K562 (cell line): ENCODE measurements around the gene KRT35. TPM values are rescaled to one million over a fixed set of nuclear protein-coding genes. Genes with fewer than 3 reads are reported as not detected.

ENCODE experiments used
- ATAC-seq: fragments of 200-7000 bp; cut with Tn5 transposase; 3 replicates; pipeline ENCODE4 v1.9.1; 2020; ENCODE audit warnings: moderate library complexity
- BruUV-seq: library from RNA; stranded (reverse); fragments of 400-500 nt; replicated peaks from 2 replicates; lab custom pipeline; 2021; lab: Mats Ljungman, UMichigan
- CTCF ChIA-PET: fragments of 300-600 bp; formaldehyde crosslinking; extraction: SDS; loops from one replicate; lab custom pipeline; 2021; ENCODE audit warnings: low intra/inter-chr PET ratio; lab: Yijun Ruan, JAX
- POLR2A ChIA-PET: fragments of 300-600, 350-650 bp; sonication (Branson Sonifier 250); formaldehyde crosslinking; extraction: SDS; loops from one replicate; lab custom pipeline; 2021; ENCODE audit warnings: antibody characterized with exemption, inconsistent platforms; lab: Yijun Ruan, JAX
- DNase-seq, 4 experiments: peaks; one replicate each; pipeline versions ENCODE4 v3.0.0 to v3.0.0-alpha.2; 2011 to 2018; ENCODE audit warnings: low spot score in 3 of 4, mixed read lengths in 3 of 4; ENCODE audit errors: extremely low read depth in 1 of 4
- FAIRE-seq: peaks from 2 replicates; lab custom pipeline; 2011; peaks lifted over from hg19 to GRCh38; lab: Jason Lieb, UNC
- H2AFZ ChIP-seq: 2 replicates; pipeline ENCODE4 v1.6.0; 2011; ENCODE audit warnings: low read depth, low read length, control low read depth, inconsistent platforms
- H3K27ac ChIP-seq: fragments of 200-600 bp; 3 replicates; pipeline ENCODE4 v1.8.0; 2011; ENCODE audit warnings: low read depth, mild to moderate bottlenecking, control low read depth, inconsistent platforms, low read length, moderate library complexity, mixed read lengths; ENCODE audit errors: extremely low read depth
- H3K27me3 ChIP-seq, 2 experiments: fragments of 300-600 bp in 1 of 2; 2 replicates in 1 of 2; 3 replicates in 1 of 2; pipeline versions ENCODE4 v1.6.0 to v1.8.0; 2011; ENCODE audit warnings: inconsistent platforms in 2 of 2, low read length in 2 of 2, mild to moderate bottlenecking in 1 of 2, mixed read lengths in 1 of 2, moderate library complexity in 1 of 2; ENCODE audit not compliant: control insufficient read depth in 2 of 2, insufficient read depth in 2 of 2
- H3K36me3 ChIP-seq: fragments of 300-600 bp; 3 replicates; pipeline ENCODE4 v1.8.0; 2011; ENCODE audit warnings: mild to moderate bottlenecking, low read length, inconsistent platforms; ENCODE audit not compliant: control insufficient read depth, insufficient read depth
- H3K4me1 ChIP-seq, 2 experiments: fragments of 200-600 bp in 1 of 2; replicated peaks in 1 of 2; 2 replicates in 1 of 2; 3 replicates in 1 of 2; pipeline versions ENCODE4 v1.5.1 to v1.8.0; 2011; ENCODE audit warnings: inconsistent platforms in 2 of 2, low read length in 2 of 2, mild to moderate bottlenecking in 1 of 2, mixed read lengths in 1 of 2, moderate library complexity in 1 of 2; ENCODE audit not compliant: control insufficient read depth in 2 of 2, insufficient read depth in 2 of 2
- H3K4me2 ChIP-seq: 2 replicates; pipeline ENCODE4 v1.6.1; 2011; ENCODE audit warnings: low read length, control low read depth, inconsistent platforms, mixed read lengths; ENCODE audit not compliant: insufficient read depth
- H3K4me3 ChIP-seq: fragments of 200-600 bp; sonication (generic), shearing (Covaris generic); 2 replicates; pipeline ENCODE4 v1.5.1; 2016; ENCODE audit warnings: control low read depth, inconsistent platforms
- H3K79me2 ChIP-seq: fragments of 200-600 bp; 3 replicates; pipeline ENCODE4 v1.8.0; 2011; ENCODE audit warnings: low read length, inconsistent platforms; ENCODE audit not compliant: control insufficient read depth, insufficient read depth
- H3K9ac ChIP-seq, 2 experiments: 2 replicates each; pipeline versions ENCODE4 v1.6.0 to v1.6.1; 2011; ENCODE audit warnings: low read depth in 2 of 2, low read length in 2 of 2, control low read depth in 1 of 2, inconsistent platforms in 1 of 2, mild to moderate bottlenecking in 1 of 2, mixed read lengths in 1 of 2; ENCODE audit not compliant: insufficient read depth in 1 of 2
- H3K9me1 ChIP-seq: one replicate; pipeline ENCODE4 v1.6.0; 2011; ENCODE audit warnings: inconsistent platforms, mild to moderate bottlenecking, low read length, moderate library complexity; ENCODE audit not compliant: control insufficient read depth, insufficient read depth
- H3K9me3 ChIP-seq: replicated peaks from 2 replicates; pipeline ENCODE4 v1.5.1; 2011; ENCODE audit warnings: low read depth, low read length, inconsistent platforms; ENCODE audit not compliant: control insufficient read depth, insufficient read depth
- H4K20me1 ChIP-seq: replicated peaks from 2 replicates; pipeline ENCODE4 v1.6.1; 2011; ENCODE audit warnings: low read length, inconsistent platforms, mixed read lengths; ENCODE audit not compliant: control insufficient read depth, insufficient read depth
- CAMTA2 ChIP-seq: fragments of 250-450 bp; sonication (Bioruptor Pico); conservative IDR thresholded peaks from 2 replicates; pipeline ENCODE4 v1.5.1; 2022
- CBFA2T3 ChIP-seq: fragments of 450-650 bp; IDR thresholded peaks from 2 replicates; pipeline ENCODE4 v1.6.1; 2017
- CHCHD3 ChIP-seq: fragments of 250-450 bp; sonication (Bioruptor Pico); IDR thresholded peaks from 2 replicates; pipeline ENCODE4 v2.1.2; 2022; ENCODE audit warnings: mild to moderate bottlenecking
- HDAC3 ChIP-seq: fragments of 450-650 bp; IDR thresholded peaks from 2 replicates; pipeline ENCODE4 v1.6.1; 2018; ENCODE audit warnings: borderline replicate concordance, mild to moderate bottlenecking, moderate library complexity; ENCODE audit not compliant: partially characterized antibody
- MTA3 ChIP-seq: fragments of 450-650 bp; formaldehyde crosslinking; IDR thresholded peaks from 2 replicates; pipeline ENCODE4 v1.6.1; 2017; ENCODE audit warnings: mild to moderate bottlenecking, borderline replicate concordance
- NR3C1 ChIP-seq: sonication (generic); formaldehyde crosslinking; IDR thresholded peaks from 2 replicates; pipeline ENCODE4 v1.8.1; 2022; ENCODE audit warnings: missing genetic modification reagents
- PCBP2 ChIP-seq: fragments of 200-400 bp; formaldehyde crosslinking; IDR thresholded peaks from 2 replicates; pipeline ENCODE4 v1.6.1; 2018; ENCODE audit warnings: low read length, low read depth, mild to moderate bottlenecking, moderate library complexity; ENCODE audit not compliant: poor library complexity, severe bottlenecking
- POU5F1 ChIP-seq: fragments of 150-350 bp; IDR thresholded peaks from 2 replicates; pipeline ENCODE4 v1.6.1; 2014; ENCODE audit warnings: borderline replicate concordance, low read length, low read depth, mild to moderate bottlenecking; ENCODE audit not compliant: partially characterized antibody
- STAG1 ChIP-seq: sonication (generic); formaldehyde crosslinking; IDR thresholded peaks from 2 replicates; pipeline ENCODE4 v1.5.0; 2020; ENCODE audit warnings: missing genetic modification reagents, borderline replicate concordance
- TEAD1 ChIP-seq, 2 experiments: fragments of 450-650 bp in 1 of 2; sonication (generic) in 1 of 2; formaldehyde crosslinking; IDR thresholded peaks; 2 replicates each; pipeline versions ENCODE4 v1.4.0 to v1.8.0; 2020 to 2022; ENCODE audit warnings: mild to moderate bottlenecking in 2 of 2, missing genetic modification reagents in 1 of 2
- YY1 ChIP-seq, 3 experiments: IDR thresholded peaks; 2 replicates each; pipeline ENCODE4 v1.6.1; 2011; ENCODE audit warnings: low read length in 2 of 3, mild to moderate bottlenecking in 2 of 3, moderate library complexity in 2 of 3, borderline replicate concordance in 1 of 3, control low read depth in 1 of 3, low read depth in 1 of 3; ENCODE audit not compliant: insufficient read depth in 3 of 3, insufficient replicate concordance in 2 of 3, control insufficient read depth in 1 of 3, insufficient read length in 1 of 3; ENCODE audit errors: extremely low read depth in 1 of 3
- ZZZ3 ChIP-seq: fragments of 450-650 bp; IDR thresholded peaks from 2 replicates; pipeline ENCODE4 v1.6.1; 2016; ENCODE audit warnings: antibody characterized with exemption, mild to moderate bottlenecking, moderate library complexity
- WGBS: fragments of 100-300 bp; shearing (Covaris generic); methylation state at CpG from one replicate; pipeline ENCODE4 v1.1.6; 2016; ENCODE audit warnings: low coverage, mixed read lengths; ENCODE audit not compliant: insufficient coverage; ENCODE audit errors: missing lambda C conversion rate; 5-methylcytosine and 5-hydroxymethylcytosine counted together
- in situ Hi-C: fragments of 300-500 bp; cut with MboI; formaldehyde crosslinking; loops from 4 replicates; pipeline ENCODE4 v1.15.0; 2018; ENCODE audit warnings: inconsistent platforms, mixed read lengths
- intact Hi-C: fragments of 100-400 bp; cut with micrococcal nuclease; formaldehyde crosslinking; loops from 2 replicates; pipeline ENCODE4 v1.14.2; 2022
- polyA plus RNA-seq, 8 experiments: library from polyadenylated mRNA; depleted of rRNA in 4 of 8; stranded (reverse) in 5 of 8; unstranded in 3 of 8; fragments of >200 nt; fragmentation: Nextera tagmentation in 2 of 8; fragmentation: Illumina TruSeq in 1 of 8; extraction: Ambion mirVana in 2 of 8; extraction: Trizol in 1 of 8; gene quantifications; 2 replicates each; pipeline versions ENCODE4 v1.2.1 to v1.2.3, GENCODE V29; 2011 to 2014; ENCODE audit warnings: inconsistent platforms in 1 of 8, missing spikeins in 1 of 8
- total RNA-seq, 7 experiments: library from RNA; depleted of rRNA in 6 of 7; stranded (reverse); fragments of >200 nt in 6 of 7; fragmentation: Illumina TruSeq in 2 of 7; extraction: Trizol in 2 of 7; gene quantifications; 2 replicates each; pipeline versions ENCODE4 v1.2.1 to v1.2.3, GENCODE V29; 2011 to 2021; ENCODE audit warnings: low replicate concordance in 1 of 7
- TF ChIP-seq, protein P1 (sequence below): sonication (generic); formaldehyde crosslinking; IDR thresholded peaks from 2 replicates; pipeline ENCODE4 v1.4.0; 2020; ENCODE audit warnings: mild to moderate bottlenecking, missing genetic modification reagents

Gene KRT35
- total and polyA plus RNA-seq, 9 of the 15 experiments (the other 6 are each of a cell fraction or from before 2014, with no cell fraction given) = not detected

DNA sequence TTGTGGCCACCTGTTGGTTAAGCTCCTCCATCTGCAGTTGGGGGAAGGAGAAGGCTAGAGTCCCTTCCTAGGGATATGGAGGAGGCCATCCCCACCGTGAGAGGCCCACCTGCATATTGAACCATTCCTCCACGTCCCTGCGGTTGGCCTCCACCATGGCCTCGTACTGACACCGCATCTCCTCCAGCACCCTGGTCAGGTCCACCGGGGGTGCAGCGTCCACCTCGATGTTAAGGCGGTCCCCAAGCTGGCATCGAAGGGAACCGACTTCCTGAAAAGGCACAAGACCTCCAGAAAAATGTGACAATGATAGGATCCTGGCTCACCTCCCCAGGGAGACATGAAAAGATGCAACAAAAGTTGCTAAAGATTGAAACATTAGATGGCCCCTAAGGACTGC, 16.8 kb downstream of the KRT35 start:
- BruUV-seq = no TSS peak
- no peak for DNase-seq
- no peak for TF ChIP-seq CBFA2T3
- TF ChIP-seq, all 486 proteins: peak for 0
- no peaks in the 10 kb centered on the region for H3K79me2 ChIP-seq
- in situ Hi-C loops (no loop called here), intact Hi-C loops (no loop called here)
- no peaks in the 10 kb centered on the region for H3K36me3 ChIP-seq
- no peak overlapping the region for H3K4me2 ChIP-seq
- WGBS = under 1% methylated on average over 11 of the region's 11 CpGs
- no peaks in the 10 kb centered on the region for H4K20me1 ChIP-seq
- H3K9me1 ChIP-seq = no peaks in the 10 kb centered on the region
- H3K4me1 ChIP-seq = peaks cover 0 to 2% of the 10 kb centered on the region in 2 experiments; a peak in 1 of 5 replicates
- no peak for ATAC-seq
- no peaks in the 10 kb centered on the region for H3K9me3 ChIP-seq
- H3K27ac ChIP-seq = no peak overlapping the region
- FAIRE-seq = no peak
- no peak overlapping the region for H3K4me3 ChIP-seq
- peaks cover 31 to 70% of the 10 kb centered on the region in 2 experiments for H3K27me3 ChIP-seq
- CTCF ChIA-PET = no interaction called here
- POLR2A ChIA-PET = interaction anchor here (0.6 to 1.3 kb wide), 3 partner anchors 21 to 139 kb away, joined by 3 to 4 read pairs (median 3); no protein-coding TSS in a partner anchor
- H3K9ac ChIP-seq = no peak overlapping the region
- H2AFZ ChIP-seq = no peak overlapping the region

DNA sequence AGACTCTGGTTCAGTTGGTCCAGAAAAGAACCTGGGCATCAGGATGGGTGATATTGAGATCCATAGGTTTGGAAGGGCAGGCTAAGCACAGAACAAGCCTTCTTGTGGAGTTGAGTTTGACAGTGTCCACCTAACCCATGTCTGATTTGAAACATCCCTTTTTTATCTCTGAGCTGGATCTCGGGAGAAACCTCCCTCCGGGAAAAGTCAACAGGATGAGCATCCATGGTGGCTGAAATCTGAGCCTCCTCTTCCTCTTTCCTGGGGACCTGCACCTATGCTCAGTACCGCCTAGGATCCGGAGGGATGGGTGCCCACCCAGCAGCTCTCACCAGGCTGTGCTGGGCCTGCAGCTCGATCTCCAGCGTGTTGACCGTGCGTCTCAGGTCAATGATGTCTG, 17.2 kb downstream of the KRT35 start:
- intact Hi-C loops = no loop called here
- BruUV-seq = no TSS peak
- no peaks in the 10 kb centered on the region for H3K9me1 ChIP-seq
- H3K27me3 ChIP-seq = peaks cover 31 to 70% of the 10 kb centered on the region in 2 experiments
- H3K9ac ChIP-seq = no peak overlapping the region
- H3K36me3 ChIP-seq = no peaks in the 10 kb centered on the region
- WGBS = 2% methylated on average over 8 of the region's 8 CpGs
- H3K79me2 ChIP-seq = no peaks in the 10 kb centered on the region
- no peak overlapping the region for H3K4me3 ChIP-seq
- DNase-seq (no peak), ATAC-seq (no peak), FAIRE-seq (no peak)
- H4K20me1 ChIP-seq = no peaks in the 10 kb centered on the region
- H3K4me2 ChIP-seq = no peak overlapping the region
- TF ChIP-seq CAMTA2 (CRISPR knock-in tag) (no peak), CHCHD3 (CRISPR knock-in tag) (no peak), CBFA2T3 (no peak), TEAD1 (CRISPR knock-in tag; IDR thresholded peaks at IDR 0.05) (no peak), MTA3 (no peak), PCBP2 (no peak), NR3C1 (CRISPR knock-in tag) (no peak), ZZZ3 (no peak), HDAC3 (no peak), YY1 (IDR thresholded peaks at IDR 0.05; ENCODE audit: borderline replicate concordance in 1 of 3, control insufficient read depth in 1 of 3, extremely low read depth in 1 of 3, insufficient read depth in 3 of 3, insufficient read length in 1 of 3, insufficient replicate concordance in 2 of 3, low read depth in 1 of 3, low read length in 2 of 3) (no peak), POU5F1 (no peak), STAG1 (CRISPR knock-in tag) (no peak)
- TF ChIP-seq, protein P1, sequence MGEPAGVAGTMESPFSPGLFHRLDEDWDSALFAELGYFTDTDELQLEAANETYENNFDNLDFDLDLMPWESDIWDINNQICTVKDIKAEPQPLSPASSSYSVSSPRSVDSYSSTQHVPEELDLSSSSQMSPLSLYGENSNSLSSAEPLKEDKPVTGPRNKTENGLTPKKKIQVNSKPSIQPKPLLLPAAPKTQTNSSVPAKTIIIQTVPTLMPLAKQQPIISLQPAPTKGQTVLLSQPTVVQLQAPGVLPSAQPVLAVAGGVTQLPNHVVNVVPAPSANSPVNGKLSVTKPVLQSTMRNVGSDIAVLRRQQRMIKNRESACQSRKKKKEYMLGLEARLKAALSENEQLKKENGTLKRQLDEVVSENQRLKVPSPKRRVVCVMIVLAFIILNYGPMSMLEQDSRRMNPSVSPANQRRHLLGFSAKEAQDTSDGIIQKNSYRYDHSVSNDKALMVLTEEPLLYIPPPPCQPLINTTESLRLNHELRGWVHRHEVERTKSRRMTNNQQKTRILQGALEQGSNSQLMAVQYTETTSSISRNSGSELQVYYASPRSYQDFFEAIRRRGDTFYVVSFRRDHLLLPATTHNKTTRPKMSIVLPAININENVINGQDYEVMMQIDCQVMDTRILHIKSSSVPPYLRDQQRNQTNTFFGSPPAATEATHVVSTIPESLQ (CRISPR knock-in tag) = no peak
- H2AFZ ChIP-seq = no peak overlapping the region
- ChIA-PET POLR2A (interaction anchor here (0.6 to 1.3 kb wide), 3 partner anchors 21 to 149 kb away, joined by 3 to 4 read pairs (median 3); no protein-coding TSS in a partner anchor), CTCF (no interaction called here)
- peaks cover 0 to 2% of the 10 kb centered on the region in 2 experiments; a peak in 1 of 5 replicates for H3K4me1 ChIP-seq
- H3K9me3 ChIP-seq = no peaks in the 10 kb centered on the region
- H3K27ac ChIP-seq = no peak overlapping the region
- in situ Hi-C loops = no loop called here
